NCI-H1436 (cell line): ENCODE measurements around the gene SRPK2.

Source experiments
- DNase-seq: peaks from one replicate; lab custom pipeline; 2025; lab: John Stamatoyannopoulos, UW

SRPK2 gene

DNA sequence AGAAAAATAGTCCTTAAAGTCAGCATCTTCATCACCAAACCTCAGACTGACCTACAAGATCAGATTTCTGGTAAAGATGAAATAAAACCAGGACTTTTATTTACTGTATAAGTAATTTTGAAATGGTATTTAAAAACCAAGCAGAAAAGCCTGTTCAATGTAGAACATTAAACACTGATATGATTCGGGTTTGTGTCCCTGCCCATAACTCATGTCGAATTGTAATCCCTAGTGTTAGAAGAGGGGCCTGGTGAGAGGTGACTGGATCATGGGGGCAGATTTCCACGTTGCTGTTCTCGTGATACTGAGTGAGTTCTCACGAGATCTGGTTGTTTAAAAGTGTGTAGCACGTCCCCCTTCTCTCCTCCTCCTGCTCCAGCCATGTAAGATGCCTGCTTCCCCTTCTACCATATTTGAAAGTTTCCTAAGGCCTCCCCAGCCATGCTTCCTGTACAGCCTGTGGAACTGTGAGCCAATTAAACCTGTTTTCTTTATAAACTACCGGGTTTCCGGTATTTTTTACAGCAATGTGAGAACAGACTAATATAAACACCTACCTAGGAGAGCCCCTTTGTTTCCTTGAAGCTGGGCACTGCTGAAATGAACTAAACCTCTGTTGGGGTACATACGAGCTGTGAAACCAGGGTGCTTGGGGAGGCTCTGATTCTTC lies 254.6 kb downstream of the SRPK2 start:
- no peak for DNase-seq

DNA sequence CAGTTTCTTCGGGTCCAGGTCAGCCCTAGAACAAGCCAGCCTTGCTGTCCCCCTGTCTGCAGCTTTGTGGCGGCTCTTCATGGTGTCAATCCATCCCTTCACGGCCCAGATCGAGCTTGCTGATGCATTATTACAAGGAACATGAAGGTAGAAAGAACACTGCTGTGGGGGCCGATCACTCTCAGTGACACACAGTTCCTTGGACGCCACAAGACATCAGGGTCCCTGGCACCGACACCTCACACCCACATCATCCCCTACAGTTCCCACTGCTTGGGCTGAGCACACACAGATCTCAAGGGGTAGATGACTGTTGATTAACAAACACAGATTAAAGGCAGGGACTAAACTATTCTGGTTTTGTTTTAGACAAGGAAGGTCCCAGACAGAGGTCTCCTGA lies 255.4 kb downstream of the SRPK2 start:
- no peak for DNase-seq

DNA sequence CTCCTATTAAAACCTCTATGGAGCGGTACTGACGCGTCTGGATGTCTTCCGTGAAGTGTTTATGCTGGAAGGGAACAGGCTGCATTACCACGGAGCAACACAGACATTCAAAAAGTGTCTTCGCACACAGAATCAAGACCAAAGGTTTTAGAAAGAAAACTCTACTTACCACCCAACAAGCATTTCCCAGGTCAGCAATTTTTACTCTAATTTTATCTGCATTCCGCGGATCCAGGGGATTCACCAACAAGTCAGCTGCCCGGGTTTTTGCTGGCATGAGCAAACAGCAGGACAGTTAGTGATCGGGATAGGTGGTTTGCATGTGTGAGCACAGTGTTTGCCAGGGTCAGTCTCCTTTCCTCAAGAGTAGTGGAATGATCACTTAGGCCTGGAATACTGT lies 255.9 kb downstream of the SRPK2 start:
- DNase-seq: no peak

DNA sequence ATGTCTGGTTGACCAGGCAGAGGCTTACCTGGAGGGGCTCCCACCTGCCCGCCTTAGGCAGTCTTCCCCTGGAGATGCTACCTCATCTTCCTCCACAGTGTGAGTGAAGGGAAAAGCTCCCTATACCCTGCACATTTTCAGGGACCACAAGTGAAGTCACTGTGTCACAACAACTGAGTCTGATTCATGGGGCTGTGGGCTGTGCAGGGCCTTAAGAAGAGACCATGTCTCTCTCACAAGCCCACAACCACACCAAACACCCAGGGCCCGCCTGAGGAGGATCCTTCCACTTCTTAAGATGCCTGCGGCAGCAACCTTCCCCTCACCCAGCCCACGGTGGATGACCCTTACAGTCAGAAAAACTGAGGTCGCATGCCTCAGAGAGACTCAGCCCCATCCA lies 256.4 kb downstream of the SRPK2 start:
- no peak for DNase-seq

DNA sequence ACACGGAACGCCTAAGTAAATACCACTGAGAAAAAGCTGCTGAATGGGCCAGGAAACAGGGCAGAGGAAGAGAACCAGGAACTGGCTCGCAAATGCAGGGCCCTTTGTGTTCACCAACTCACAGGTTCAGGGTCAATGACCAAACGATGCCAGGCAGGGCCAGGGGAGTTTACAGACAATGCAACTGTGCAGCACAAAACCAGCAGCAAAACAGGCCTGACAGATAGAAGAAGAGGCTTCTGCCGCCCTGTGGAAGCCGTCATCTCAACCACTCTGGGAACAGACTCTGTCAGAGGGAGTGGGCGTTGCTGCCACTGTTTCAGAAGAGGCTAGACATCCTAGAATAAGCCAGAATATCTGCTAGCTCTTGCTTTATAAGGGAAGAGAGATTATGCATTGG lies 256.8 kb downstream of the SRPK2 start:
- DNase-seq: no peak

DNA sequence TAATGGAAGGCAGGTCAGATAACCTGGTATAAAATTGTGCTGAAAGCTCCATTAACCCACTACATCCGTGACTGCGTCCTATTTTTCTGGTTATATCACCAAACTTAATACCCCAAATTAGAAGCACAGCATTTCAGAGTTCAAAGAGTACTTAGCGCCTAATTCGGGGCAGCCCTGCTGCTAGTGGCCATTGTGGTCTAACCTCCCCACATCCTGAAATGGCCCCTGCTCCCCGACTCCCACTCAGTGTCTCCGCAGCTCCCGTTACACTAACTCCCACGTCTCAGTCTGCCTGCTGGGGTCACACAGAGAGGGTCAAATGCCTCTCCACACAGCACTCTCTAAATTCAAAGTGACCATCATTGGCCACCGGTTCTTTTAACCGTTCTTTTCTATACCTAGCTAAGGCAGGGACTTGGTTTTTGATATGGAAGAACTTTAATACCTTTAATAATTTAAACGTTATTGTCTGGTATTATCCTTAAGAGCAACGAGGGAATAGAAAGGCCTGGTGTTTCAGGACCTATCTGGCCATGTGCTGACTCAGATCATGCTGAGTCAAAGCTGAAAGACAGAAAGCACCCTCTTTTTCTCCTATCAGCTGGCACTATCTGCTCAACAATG lies 257.6 kb downstream of the SRPK2 start:
- DNase-seq: no peak

DNA sequence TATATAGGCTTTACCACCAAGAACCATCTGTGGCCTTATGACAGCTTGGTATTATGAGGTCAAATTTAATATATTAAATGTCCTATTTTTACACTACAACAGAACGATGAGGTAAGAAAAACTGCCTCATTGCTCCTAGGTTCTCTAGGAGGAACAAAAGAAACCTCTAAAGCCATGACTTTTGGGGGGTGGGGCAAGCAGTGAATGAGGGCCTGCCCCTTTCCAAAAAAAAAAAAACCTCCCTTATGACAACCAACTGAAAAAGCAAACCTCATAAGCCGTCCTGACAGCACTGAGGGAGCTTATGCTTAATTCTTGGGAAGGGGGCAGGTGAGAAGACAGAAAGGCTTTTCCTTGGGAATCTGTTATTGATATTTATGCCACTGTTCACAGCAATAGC lies 258.1 kb downstream of the SRPK2 start:
- DNase-seq: no peak

DNA sequence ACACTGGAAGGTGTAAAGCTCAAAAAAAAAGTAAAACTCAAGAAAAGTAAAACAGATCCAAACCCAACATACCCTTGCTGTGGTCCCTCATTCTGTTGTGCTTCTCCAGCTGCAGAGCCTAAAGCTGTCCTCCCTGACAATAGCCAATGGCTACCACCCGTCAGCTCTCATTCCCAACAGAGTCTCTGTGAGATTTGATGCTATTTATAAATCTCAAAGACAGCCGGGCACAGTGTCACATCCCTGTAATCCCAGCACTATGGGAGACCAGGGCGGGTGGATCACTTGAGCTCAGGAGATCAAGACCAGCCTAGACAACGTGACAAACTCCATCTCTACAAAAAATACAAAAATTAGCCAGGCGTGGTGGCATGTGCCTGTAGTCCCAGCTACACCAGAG lies 258.7 kb downstream of the SRPK2 start:
- no peak for DNase-seq

DNA sequence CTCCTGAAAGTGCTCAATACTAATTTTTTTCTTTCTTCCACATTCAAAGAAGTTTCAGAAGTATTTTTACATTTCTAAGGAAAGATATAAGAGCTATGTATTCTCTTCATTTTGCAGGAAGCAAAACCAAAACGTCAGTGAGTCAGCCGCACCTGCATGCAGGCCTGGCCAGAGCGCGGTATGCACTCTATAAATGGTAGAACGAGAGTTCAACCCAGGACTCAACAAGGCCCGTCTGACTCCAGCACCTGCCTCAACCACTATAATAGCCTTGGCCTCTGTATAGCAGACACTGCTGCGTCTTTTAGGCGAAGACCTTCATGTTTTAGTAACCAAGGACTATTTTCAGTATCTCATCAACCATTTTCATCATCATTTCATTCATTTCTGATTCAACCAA lies 261.5 kb downstream of the SRPK2 start:
- DNase-seq: no peak

DNA sequence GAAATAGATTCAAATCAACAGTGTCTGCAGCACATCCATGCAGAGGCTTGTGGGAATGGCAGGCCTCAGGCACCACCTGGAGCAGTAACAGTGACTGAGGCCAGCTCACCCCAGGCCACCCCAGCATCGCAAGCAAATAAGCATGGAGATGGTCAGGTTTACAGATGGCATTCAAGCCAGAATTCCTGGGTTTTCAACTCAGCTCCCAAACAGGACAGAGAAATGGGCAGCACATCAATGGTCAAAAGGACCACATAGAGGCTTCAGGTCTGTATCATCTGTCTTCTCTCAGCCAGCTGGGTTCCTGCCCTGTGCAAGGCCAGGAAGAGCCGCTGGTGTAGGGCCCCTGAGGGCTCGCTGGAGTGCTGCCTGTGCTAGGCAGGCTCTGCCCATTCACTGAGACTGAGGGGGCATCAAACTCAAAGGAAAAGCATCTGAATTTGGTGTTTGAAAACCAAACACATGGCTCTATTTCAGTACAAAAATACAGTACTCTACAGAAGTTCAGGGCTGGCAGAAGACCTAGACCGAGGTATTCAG lies 262.2 kb downstream of the SRPK2 start:
- DNase-seq: no peak

DNA sequence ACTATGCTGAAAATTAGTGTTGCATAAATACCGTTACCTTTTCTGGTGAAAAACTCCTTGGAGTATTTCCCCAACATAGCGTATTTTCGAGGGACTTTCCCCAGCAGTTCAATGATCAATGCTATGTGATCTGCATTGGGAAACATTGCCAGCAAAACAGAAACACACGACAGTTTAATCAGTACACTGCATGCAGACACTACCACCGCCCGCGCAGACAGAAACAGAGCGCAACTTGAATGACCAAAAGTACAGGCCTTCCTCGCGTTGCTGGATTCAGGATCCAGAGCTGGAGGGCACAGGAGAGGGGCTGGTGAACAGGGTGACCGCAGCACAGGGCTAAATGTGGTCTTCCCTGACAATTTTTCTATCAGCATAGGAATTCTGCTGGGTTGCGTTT lies 263.0 kb downstream of the SRPK2 start:
- no peak for DNase-seq

DNA sequence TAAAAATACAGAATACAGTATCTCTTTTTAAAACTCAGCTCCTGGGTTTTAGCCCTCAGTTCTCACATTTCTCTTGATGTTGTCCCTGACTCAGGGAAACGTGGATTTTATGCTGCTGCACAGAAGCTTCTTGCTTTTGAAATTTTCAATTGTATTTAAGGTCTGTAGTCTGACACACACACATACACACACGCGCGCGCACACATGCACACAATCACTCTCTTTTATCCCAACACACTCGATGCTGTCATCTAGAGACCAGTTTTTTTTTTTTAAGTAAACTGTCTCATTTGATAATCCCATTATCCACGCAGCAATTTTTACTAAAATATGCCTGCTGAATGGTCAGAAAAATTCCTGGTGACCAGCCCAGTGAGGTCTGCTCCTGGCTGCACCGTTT lies 266.1 kb downstream of the SRPK2 start:
- DNase-seq: no peak

DNA sequence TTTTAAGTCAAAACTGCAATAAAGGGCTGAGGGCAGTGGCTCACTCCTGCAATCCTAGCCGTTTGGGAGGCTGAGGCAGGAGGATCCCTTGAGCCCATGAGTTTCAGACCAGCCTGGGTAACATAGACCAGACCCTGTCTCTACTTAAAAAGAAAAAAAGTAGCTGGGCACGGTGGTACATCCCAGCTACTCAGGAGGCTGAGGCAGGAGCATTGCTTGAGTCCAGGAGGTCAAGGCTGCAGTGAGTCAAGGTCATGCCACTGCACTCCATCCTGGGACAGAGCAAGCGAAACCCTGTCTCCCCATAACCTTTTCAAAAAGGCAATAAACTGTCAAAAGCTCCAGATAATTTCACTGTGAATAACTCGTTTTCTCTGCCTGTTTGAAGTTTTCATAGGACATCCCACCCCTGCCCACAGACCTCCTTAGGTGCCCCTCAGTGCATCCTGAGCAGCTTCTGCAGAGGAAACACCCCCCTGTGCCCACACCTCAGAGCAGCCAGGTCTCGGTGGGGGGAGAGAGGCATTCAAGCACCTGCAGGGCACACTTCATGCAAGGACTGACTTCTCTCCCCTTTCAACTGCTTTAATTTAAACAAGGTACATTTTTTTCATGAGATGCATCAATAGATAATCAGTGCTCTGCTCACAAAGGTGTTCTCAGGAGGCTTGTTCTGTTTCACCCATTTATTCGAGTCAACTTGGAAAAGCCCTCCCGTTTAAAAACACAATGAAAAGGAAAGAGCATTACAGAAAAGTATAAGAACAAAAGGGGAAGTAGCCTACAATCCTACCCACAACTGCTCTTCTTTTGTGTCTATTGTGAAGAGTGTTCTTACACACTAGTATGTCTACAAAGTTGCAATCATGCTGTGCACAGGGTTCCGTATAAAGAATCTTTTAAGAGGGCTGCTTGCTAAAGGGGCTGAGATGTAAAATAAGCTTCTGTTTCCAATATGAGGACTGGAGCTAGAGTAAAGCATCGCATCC lies 269.8 kb downstream of the SRPK2 start:
- no peak for DNase-seq

DNA sequence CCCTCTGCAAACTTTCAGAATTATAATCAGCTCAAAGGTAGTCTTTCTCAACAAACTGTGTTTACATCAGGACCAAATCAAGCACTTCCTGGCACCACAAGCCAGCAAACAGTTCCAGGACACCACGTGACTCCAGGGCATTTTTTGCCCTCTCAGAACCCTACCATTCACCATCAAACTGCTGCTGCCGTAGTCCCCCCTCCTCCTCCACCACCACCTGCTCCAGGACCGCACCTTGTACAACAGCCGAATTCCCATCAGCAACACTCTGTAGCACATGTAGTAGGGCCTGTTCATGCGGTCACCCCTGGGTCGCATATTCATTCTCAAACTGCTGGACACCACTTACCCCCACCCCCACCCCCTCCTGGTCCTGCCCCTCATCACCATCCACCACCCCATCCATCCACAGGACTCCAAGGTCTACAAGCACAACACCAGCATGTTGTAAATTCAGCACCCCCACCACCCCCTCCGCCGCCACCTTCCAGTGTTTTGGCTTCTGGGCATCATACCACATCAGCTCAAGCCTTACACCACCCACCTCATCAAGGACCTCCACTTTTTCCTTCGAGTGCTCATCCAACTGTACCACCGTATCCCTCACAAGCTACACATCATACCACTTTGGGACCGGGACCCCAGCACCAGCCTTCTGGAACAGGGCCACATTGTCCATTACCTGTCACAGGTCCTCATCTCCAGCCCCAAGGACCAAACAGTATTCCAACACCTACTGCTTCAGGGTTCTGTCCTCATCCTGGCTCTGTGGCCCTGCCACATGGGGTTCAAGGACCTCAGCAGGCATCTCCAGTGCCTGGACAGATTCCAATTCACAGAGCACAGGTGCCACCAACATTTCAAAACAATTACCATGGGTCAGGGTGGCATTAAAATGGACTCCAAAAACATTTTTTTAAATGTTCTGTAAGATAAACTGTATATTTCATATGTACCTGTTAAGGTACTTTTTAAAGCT lies 276.0 kb downstream of the SRPK2 start:
- no peak for DNase-seq

DNA sequence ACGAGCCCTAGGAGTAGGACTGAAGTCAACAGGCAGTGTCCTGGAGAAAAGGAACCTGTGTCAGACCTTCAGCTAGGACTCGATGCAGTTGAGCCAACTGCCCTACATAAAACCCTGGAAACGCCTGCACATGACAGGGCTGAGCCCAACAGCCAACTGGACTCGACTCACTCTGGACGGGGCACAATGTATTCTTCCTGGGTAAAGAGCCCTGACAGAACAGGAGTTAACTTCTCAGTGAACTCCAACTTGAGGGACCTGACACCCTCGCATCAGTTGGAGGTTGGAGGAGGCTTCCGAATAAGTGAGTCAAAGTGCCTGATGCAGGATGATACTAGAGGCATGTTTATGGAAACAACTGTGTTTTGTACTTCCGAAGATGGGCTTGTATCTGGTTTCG lies 281.3 kb downstream of the SRPK2 start:
- DNase-seq: no peak

DNA sequence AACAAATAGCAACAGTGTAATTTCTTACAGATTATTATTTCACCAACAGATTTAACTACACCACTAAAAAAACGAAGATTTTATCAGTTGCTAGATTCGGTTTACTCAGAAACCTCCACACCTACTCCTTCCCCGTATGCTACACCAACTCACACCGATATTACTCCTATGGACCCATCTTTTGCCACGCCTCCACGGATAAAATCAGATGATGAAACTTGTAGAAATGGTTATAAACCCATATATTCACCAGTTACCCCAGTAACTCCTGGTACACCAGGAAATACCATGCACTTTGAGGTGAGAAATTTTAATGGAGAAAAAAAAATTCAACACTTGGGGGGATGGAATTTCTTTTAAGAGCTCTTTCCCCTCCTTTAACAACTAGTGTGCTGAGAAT lies 282.2 kb downstream of the SRPK2 start:
- no peak for DNase-seq

DNA sequence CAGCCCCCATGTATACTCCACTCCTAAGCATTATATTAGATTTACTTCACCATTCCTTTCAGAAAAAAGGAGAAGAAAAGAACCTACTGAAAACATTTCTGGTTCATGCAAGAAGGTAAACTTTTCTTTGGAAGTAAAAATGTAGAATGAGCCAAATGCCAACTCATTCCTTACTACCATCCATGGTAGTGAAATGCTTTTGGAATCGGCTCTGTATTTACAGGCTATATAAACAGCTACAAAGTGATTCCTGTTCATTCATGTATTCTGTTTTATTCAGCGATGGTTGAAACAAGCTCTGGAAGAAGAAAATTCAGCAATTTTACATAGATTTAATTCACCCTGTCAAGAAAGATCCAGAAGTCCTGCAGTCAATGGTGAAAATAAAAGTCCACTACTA lies 283.1 kb downstream of the SRPK2 start:
- no peak for DNase-seq

DNA sequence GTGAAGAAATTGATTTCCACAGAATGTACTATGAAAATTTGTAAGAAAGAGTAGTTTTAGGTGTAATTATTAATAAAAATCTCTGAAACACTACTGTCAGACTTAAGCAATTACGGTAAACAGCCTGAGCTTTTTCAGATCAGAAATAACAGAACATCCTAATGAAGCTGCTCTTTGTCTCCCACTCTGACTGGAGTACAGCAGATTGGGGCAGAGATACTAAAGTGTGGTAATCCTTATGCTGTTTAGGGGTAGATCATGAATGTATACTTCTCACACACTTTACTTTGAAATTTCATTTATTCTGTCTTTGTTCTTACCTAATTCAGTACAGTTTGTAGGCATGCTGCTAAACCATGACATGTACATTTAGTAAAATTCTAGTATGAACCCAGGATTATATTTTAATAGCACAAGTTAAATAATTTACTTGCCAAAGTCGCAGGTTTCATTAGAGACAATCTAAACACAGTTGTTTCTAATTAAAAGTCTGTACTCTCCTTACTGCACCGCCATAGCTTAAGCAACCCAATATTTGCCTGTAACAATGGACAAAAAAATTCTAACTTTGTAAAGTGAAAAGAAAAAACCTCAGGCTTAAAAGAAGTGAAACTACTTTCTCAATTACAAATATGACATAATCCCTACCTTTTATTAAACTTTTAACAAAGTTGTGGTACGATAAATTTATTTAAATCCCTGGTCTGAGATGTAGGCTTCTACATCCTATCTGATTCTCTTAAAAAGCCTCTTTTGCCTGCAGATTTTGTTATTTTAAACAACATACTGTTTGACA lies 286.0 kb downstream of the SRPK2 start:
- no peak for DNase-seq

DNA sequence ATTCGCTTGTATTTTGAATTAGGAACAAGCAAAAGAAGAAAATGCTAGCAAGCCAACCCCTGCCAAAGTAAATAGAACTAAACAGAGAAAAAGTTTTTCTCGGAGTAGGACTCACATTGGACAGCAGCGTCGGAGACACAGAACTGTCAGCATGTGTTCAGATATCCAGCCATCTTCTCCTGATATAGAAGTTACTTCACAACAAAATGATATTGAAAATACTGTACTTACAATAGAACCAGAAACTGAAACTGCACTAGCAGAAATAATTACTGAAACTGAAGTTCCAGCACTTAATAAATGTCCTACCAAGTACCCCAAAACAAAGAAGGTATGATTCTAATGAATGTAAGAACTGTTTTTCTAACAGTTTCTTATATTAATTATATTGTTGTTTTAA lies 286.9 kb downstream of the SRPK2 start:
- DNase-seq: no peak

DNA sequence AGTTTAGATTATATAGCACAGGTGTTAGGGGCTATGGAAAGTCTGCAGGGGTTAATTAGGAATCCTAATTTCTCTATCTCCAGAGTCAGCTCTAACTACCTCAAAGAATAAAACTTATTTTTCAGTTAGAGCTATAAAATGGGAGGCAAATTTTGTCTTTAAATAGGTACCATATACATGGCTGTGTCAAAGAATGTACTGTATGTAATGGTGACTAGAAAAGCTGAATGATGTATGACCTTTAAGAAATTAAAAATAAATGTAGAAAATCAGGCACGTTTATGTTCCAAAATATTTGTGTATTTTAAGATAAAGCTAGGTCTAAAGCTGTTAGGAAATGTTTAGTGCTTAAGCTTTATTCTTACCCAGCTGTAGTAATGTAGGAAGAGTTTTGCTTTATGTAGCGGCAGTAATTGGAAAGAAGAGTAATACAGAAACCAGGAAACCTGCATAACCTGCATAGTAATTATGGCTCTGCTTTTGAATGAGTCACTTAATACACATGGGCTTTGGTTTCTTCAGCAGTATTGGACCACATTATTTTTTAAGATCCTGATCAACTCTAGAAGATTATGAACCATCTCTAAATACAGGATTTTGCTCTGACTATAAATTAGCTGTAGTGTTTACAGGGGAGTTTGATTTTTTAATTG lies 289.7 kb downstream of the SRPK2 start:
- DNase-seq: no peak
